K562 (cell line): ENCODE data around the gene ARHGAP26. TPM values are rescaled to one million over a fixed set of nuclear protein-coding genes. Genes with fewer than 3 reads are reported as not detected.

Experiments
- ESRRA ChIP-seq: fragments of 450-650 bp; IDR thresholded peaks from 2 replicates; pipeline ENCODE4 v1.6.1; 2014; ENCODE audit warnings: low read depth, mild to moderate bottlenecking, moderate library complexity, borderline replicate concordance
- MAFK ChIP-seq: IDR thresholded peaks from 2 replicates; pipeline ENCODE4 v1.6.1; 2011; ENCODE audit warnings: low read length, improper control_type of control experiment
- MGA ChIP-seq: fragments of 450-650 bp; IDR thresholded peaks from 2 replicates; pipeline ENCODE4 v1.6.1; 2016; ENCODE audit warnings: mild to moderate bottlenecking, moderate library complexity
- SOX6 ChIP-seq: fragments of 450-650 bp; IDR thresholded peaks from 2 replicates; pipeline ENCODE4 v1.6.1; 2014; ENCODE audit warnings: mild to moderate bottlenecking
- ZBTB17 ChIP-seq: fragments of 450-650 bp; formaldehyde crosslinking; IDR thresholded peaks from 2 replicates; pipeline ENCODE4 v1.4.0; 2020; ENCODE audit warnings: mild to moderate bottlenecking
- ZNF174 ChIP-seq: fragments of 250-450 bp; sonication (Bioruptor Pico); IDR thresholded peaks from 2 replicates; pipeline ENCODE4 v1.4.0; 2020; ENCODE audit warnings: mild to moderate bottlenecking
- polyA plus RNA-seq, 8 experiments: library from polyadenylated mRNA; depleted of rRNA in 4 of 8; stranded (reverse) in 5 of 8; unstranded in 3 of 8; fragments of >200 nt; fragmentation: Nextera tagmentation in 2 of 8; fragmentation: Illumina TruSeq in 1 of 8; extraction: Ambion mirVana in 2 of 8; extraction: Trizol in 1 of 8; gene quantifications; 2 replicates each; pipeline versions ENCODE4 v1.2.1 to v1.2.3, GENCODE V29; 2011 to 2014; ENCODE audit warnings: inconsistent platforms in 1 of 8, missing spikeins in 1 of 8
- total RNA-seq, 7 experiments: library from RNA; depleted of rRNA in 6 of 7; stranded (reverse); fragments of >200 nt in 6 of 7; fragmentation: Illumina TruSeq in 2 of 7; extraction: Trizol in 2 of 7; gene quantifications; 2 replicates each; pipeline versions ENCODE4 v1.2.1 to v1.2.3, GENCODE V29; 2011 to 2021; ENCODE audit warnings: low replicate concordance in 1 of 7
- TF ChIP-seq, protein P1 (sequence below): sonication (generic); formaldehyde crosslinking; IDR thresholded peaks from 2 replicates; pipeline ENCODE4 v1.5.0; 2020; ENCODE audit warnings: missing genetic modification reagents
- TF ChIP-seq, protein P2 (sequence below), 2 experiments: IDR thresholded peaks in 1 of 2; conservative IDR thresholded peaks in 1 of 2; 2 replicates each; pipeline ENCODE4 v1.6.1; 2016; ENCODE audit warnings: low read depth in 2 of 2, mild to moderate bottlenecking in 1 of 2, missing compliant biosample characterization in 1 of 2, missing genetic modification characterization in 1 of 2, moderate library complexity in 1 of 2

The ARHGAP26 gene
- total and polyA plus RNA-seq, 9 of the 15 experiments (the other 6 are each of a cell fraction or from before 2014, with no cell fraction given): 0.13 to 1.1 (median 0.55) TPM

GRCh38 chr5:143151056-143151700 lies 381.0 kb downstream of the ARHGAP26 start (continued):
- TF ChIP-seq MGA: no peak
- no peak for TF ChIP-seq ESRRA
- TF ChIP-seq SOX6: no peak
- no peak for TF ChIP-seq MAFK
- TF ChIP-seq, protein P1, sequence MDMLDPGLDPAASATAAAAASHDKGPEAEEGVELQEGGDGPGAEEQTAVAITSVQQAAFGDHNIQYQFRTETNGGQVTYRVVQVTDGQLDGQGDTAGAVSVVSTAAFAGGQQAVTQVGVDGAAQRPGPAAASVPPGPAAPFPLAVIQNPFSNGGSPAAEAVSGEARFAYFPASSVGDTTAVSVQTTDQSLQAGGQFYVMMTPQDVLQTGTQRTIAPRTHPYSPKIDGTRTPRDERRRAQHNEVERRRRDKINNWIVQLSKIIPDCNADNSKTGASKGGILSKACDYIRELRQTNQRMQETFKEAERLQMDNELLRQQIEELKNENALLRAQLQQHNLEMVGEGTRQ (CRISPR knock-in tag): no peak
- no peak for TF ChIP-seq ZNF174 (CRISPR knock-in tag)
- TF ChIP-seq, protein P2, sequence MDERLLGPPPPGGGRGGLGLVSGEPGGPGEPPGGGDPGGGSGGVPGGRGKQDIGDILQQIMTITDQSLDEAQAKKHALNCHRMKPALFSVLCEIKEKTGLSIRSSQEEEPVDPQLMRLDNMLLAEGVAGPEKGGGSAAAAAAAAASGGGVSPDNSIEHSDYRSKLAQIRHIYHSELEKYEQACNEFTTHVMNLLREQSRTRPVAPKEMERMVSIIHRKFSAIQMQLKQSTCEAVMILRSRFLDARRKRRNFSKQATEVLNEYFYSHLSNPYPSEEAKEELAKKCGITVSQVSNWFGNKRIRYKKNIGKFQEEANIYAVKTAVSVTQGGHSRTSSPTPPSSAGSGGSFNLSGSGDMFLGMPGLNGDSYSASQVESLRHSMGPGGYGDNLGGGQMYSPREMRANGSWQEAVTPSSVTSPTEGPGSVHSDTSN (CRISPR knock-in tag; IDR thresholded peaks at IDR 0.05; ENCODE audit: low read depth): no peak
- TF ChIP-seq, protein P2 (tag; conservative IDR thresholded peaks at IDR 0.05; ENCODE audit: low read depth): no peak
- no peak for TF ChIP-seq ZBTB17 (CRISPR knock-in tag)
